Effector memory CD4-positive, alpha-beta T cell (primary cell): Measurements from ENCODE around the gene FGFR1OP2.

Experiments
- DNase-seq, 3 donors: peaks; one replicate each; pipeline ENCODE4 v3.0.0-alpha.2; 2020
- H3K27ac ChIP-seq: 2 replicates; pipeline ENCODE4 v1.7.0; 2013; ENCODE audit warnings: mild to moderate bottlenecking, low read length, moderate library complexity; ENCODE audit not compliant: insufficient read depth, poor library complexity, severe bottlenecking
- H3K27me3 ChIP-seq: replicated peaks from 2 replicates; pipeline ENCODE4 v1.7.0; 2013; ENCODE audit warnings: mild to moderate bottlenecking, low read length; ENCODE audit not compliant: insufficient read depth, control insufficient read depth, poor library complexity, severe bottlenecking
- H3K36me3 ChIP-seq: 2 replicates; pipeline ENCODE4 v1.7.0; 2013; ENCODE audit warnings: mild to moderate bottlenecking, low read length, moderate library complexity; ENCODE audit not compliant: control insufficient read depth, insufficient read depth
- H3K4me1 ChIP-seq: 2 replicates; pipeline ENCODE4 v1.7.0; 2013; ENCODE audit warnings: low read length, mild to moderate bottlenecking; ENCODE audit not compliant: control insufficient read depth, insufficient read depth, poor library complexity, severe bottlenecking
- H3K4me3 ChIP-seq: 2 replicates; pipeline ENCODE4 v1.7.0; 2013; ENCODE audit warnings: low read length, low read depth, mild to moderate bottlenecking; ENCODE audit not compliant: insufficient read depth, poor library complexity, severe bottlenecking
- H3K9me3 ChIP-seq: 2 replicates; pipeline ENCODE4 v1.7.0; 2013; ENCODE audit warnings: mild to moderate bottlenecking, low read length, moderate library complexity; ENCODE audit not compliant: control insufficient read depth

FGFR1OP2 gene

DNA sequence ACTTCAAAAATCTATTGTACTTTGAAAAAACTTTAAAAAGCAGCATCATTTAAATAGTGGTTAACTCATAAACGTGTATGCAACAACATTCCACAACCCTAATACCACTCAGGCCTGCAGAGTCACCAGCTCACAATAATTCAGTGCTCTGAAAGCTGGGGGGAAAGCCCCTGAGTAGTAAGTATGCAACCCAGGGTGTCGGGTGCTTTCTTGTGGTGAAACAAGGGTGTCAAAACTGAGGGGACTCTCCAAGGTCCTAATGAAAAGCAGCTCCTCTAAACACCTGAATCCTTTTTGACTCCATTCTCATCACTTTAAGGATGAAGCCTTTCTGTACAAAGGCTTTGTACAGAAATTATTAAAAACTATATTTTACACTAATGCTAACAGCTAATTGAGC lies 33.7 kb downstream of the FGFR1OP2 start:
- no peaks in the 10 kb centered on the region for H3K4me1 ChIP-seq
- H3K36me3 ChIP-seq, result peaks cover 10% of the 10 kb centered on the region
- no peaks in the 10 kb centered on the region for H3K27me3 ChIP-seq
- DNase-seq, result peak; percentile 36 to 57 (median 45)
- H3K4me3 ChIP-seq, result no peak overlapping the region
- H3K9me3 ChIP-seq, result no peaks in the 10 kb centered on the region
- peak overlapping the region; percentile 37 for H3K27ac ChIP-seq

GRCh38 chr12:26976687-26977086 lies 38.4 kb downstream of the FGFR1OP2 start:
- Histone ChIP-seq H3K4me3 (no peak overlapping the region), H3K36me3 (peaks cover 13% of the 10 kb centered on the region)
- no peak for DNase-seq

GRCh38 chr12:26978801-26979200 lies 40.5 kb downstream of the FGFR1OP2 start:
- no peaks in the 10 kb centered on the region for H3K9me3 ChIP-seq
- no peak overlapping the region for H3K4me3 ChIP-seq
- H3K36me3 ChIP-seq, result peaks cover 8% of the 10 kb centered on the region
- no peaks in the 10 kb centered on the region for H3K27me3 ChIP-seq
- no peaks in the 10 kb centered on the region for H3K4me1 ChIP-seq
- no peak overlapping the region for H3K27ac ChIP-seq
- no peak for DNase-seq

More at GRCh38 chr12:26976687-26977086, 38.4 kb downstream of the FGFR1OP2 start:
- Histone ChIP-seq H3K27me3 (no peaks in the 10 kb centered on the region), H3K27ac (no peak overlapping the region), H3K9me3 (no peaks in the 10 kb centered on the region), H3K4me1 (no peaks in the 10 kb centered on the region)

DNA sequence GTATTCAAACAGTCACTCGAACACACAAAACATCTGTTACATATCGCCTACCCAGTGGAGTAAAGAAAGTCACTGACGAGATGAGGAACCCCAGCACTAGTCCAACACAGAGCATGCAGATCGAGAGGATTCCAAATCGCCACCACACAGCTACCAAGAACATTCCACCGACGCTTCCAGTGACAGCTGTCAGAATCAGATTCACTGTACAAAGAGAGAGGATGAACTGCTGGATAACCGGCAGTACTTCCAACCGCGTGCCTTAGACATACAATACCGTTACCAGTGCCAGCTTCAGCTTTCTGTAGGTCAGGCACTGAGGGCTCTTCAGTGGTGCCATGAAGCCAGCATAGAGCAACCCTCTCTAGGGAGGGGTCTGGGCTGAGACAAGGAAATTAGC lies 41.5 kb downstream of the FGFR1OP2 start:
- peaks cover 6% of the 10 kb centered on the region for H3K36me3 ChIP-seq
- no peak for DNase-seq

DNA sequence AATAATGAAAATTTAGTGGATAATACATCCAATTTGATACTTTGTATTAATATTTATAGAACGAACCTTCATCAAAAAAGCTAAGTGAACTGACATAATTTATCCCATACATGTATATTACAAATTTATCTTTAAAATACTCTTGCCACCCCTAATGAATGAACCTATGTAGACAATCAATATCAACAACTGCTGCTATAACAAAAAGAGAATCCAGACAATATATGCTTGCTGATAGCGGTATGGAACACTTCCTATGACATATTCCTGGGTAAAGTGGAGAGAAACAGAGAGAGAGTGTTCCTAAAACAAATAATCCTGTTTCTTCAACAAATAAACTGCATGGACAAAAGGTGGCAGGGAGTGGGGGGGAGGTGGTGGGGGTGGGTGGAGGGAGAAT lies 44.6 kb downstream of the FGFR1OP2 start:
- Histone ChIP-seq H3K9me3 (no peaks in the 10 kb centered on the region), H3K4me3 (no peak overlapping the region), H3K36me3 (peaks cover 14% of the 10 kb centered on the region), H3K4me1 (no peaks in the 10 kb centered on the region), H3K27ac (no peak overlapping the region), H3K27me3 (no peaks in the 10 kb centered on the region)
- DNase-seq, result no peak

More for the DNA sequence above, 41.5 kb downstream of the FGFR1OP2 start:
- no peaks in the 10 kb centered on the region for H3K27me3 ChIP-seq
- H3K9me3 ChIP-seq, result no peaks in the 10 kb centered on the region
- no peaks in the 10 kb centered on the region for H3K4me1 ChIP-seq
- no peak overlapping the region for H3K27ac ChIP-seq
- H3K4me3 ChIP-seq, result no peak overlapping the region

DNA sequence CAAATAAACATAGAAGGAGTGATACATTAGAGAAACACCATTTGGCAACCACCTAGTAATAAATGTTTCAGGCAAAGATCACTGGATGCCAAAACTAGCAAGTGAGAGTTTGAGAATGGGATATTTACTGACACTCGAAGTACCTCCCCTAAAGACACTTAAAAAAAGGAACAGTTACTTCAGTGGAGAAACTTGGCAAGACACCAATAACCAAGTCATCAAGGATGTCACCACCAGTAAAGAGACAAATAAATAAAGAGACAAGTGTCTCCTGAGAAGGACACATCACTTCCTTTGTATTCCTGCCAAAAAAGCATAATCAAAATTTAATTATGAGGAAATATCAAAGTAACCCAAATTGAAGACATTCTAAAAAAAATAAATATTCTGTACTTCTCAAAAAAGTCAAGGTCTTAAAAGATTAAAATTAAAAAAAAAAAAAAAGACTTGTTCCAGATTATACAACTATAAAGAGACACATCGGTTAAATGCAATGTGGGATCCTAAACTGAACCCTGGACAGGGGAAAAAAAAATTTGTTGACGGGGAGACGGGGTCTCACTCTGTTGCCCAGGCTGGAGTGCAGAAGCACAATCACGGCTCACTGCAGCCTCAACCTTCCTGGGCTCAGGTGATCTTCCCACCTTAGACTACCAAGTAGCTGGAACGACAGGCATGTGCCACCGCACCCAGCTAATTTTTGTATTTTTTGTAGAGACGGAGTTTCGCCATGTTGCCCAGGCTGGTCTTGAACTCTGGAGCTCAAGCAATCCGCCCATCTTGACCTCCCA lies 49.6 kb downstream of the FGFR1OP2 start:
- Histone ChIP-seq H3K27ac (no peak overlapping the region), H3K27me3 (no peaks in the 10 kb centered on the region), H3K4me1 (no peaks in the 10 kb centered on the region), H3K9me3 (no peaks in the 10 kb centered on the region), H3K4me3 (no peak overlapping the region), H3K36me3 (peaks cover 14% of the 10 kb centered on the region)
- DNase-seq, result no peak

DNA sequence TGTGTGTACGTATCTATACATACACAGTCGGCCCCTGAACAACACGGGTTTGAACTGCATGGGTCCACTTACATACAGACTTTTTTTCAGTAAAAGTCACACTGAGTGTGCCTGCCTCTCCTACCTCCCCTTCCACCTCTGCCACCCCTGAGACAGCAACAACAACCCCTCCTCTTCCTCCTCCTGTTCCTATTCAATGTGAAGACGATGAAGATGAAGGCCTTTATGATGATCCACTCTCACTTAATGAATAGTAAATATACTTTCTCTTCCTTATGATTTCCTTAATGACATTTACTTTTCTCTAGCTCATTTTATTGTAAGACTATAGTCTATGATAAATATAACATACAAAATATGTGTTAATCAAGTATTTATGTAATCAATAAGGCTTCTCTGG lies 50.4 kb downstream of the FGFR1OP2 start:
- Histone ChIP-seq H3K36me3 (peaks cover 14% of the 10 kb centered on the region), H3K4me3 (no peak overlapping the region), H3K9me3 (no peaks in the 10 kb centered on the region), H3K27ac (no peak overlapping the region), H3K4me1 (no peaks in the 10 kb centered on the region), H3K27me3 (no peaks in the 10 kb centered on the region)
- no peak for DNase-seq

DNA sequence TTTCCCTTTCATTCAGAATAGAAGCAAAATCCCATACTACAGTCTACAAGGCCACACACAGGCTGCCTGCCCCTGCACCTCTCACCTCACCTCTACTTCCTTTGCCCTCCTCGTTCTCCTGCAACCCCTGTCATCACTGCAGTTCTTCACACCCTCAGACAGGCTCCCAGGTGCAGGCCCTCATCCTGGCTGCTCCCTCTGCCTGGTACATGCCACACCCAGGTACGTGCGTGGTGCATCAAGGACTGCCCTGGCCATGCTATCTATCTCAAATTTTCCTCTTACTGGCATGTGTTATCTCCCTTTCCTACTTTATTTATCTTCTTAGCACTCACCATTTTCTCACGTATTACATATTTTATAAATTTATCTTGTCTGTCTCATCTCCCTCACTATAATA lies 51.6 kb downstream of the FGFR1OP2 start:
- no peak for DNase-seq
- Histone ChIP-seq H3K4me3 (no peak overlapping the region), H3K27ac (no peak overlapping the region), H3K4me1 (no peaks in the 10 kb centered on the region), H3K27me3 (no peaks in the 10 kb centered on the region), H3K9me3 (no peaks in the 10 kb centered on the region), H3K36me3 (peaks cover 16% of the 10 kb centered on the region)

DNA sequence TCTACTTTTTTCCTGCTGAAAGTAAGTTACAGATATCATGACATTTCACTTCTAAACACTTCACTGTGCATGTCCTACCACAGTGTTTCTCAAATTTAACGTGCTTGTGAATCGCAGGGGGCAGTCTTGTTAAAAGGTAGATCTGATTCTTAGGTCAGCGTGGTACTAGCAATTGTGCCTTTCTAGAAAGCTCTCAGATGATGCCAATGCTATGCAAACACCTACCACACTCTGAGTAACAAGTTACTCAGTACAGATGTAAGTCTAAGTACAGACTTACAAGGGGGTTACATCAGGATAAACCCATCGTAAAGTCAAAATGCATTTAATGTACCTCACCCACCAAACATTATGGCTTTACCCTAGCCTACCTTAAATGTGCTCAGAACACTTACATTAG lies 53.6 kb downstream of the FGFR1OP2 start:
- no peaks in the 10 kb centered on the region for H3K9me3 ChIP-seq
- no peak overlapping the region for H3K27ac ChIP-seq
- no peak overlapping the region for H3K4me3 ChIP-seq
- DNase-seq, result no peak
- H3K27me3 ChIP-seq, result no peaks in the 10 kb centered on the region
- no peaks in the 10 kb centered on the region for H3K4me1 ChIP-seq
- H3K36me3 ChIP-seq, result peaks cover 25% of the 10 kb centered on the region

DNA sequence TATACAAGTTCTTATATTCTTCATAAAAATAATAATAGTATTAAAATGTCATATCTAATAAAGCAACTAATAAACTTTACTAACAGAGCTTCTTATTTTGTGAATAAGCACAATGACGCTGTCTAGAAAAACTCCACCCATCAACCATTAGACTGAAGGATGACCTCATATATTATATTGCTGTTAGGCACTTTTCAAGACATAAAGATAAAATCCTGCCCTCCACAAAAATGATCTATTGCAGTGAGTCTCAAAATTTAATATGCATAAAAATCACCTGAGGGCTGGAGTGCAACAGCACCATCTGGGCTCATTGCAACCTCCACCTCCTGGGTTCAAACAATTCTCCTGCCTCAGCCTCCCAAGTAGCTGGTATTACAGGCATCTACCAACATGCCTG lies 55.8 kb downstream of the FGFR1OP2 start:
- Histone ChIP-seq H3K4me1 (no peaks in the 10 kb centered on the region), H3K27ac (no peak overlapping the region), H3K4me3 (no peak overlapping the region), H3K36me3 (peaks cover 33% of the 10 kb centered on the region), H3K9me3 (no peaks in the 10 kb centered on the region), H3K27me3 (no peaks in the 10 kb centered on the region)
- no peak for DNase-seq
